Measurements from ENCODE around the gene REXO5.
"Not testable (repeated sequence)": the region's sequence is repeated elsewhere in the genome, so short reads cannot be mapped to it uniquely, and the experiment has no call there.

REXO5 gene

GRCh38 chr16:20849589-20850390 lies 43.5 kb downstream of the REXO5 start:
- peak; percentile 78 to 81 for DNase-seq

- DNase-seq, result no peak
Measured at GRCh38 chr16:20850981-20851380, 44.7 kb downstream of the REXO5 start.

- DNase-seq, result no peak
Measured at GRCh38 chr16:20851601-20852000, 45.3 kb downstream of the REXO5 start.

- DNase-seq, result no peak
Measured at GRCh38 chr16:20853143-20853542, 46.8 kb downstream of the REXO5 start.

GRCh38 chr16:20853981-20854620 lies 47.8 kb downstream of the REXO5 start:
- DNase-seq, result no peak

- no peak for DNase-seq
Measured at GRCh38 chr16:20854963-20855362, 48.6 kb downstream of the REXO5 start.

GRCh38 chr16:20857281-20857680 lies 51.0 kb downstream of the REXO5 start:
- DNase-seq, result no peak

GRCh38 chr16:20859229-20859628 lies 52.9 kb downstream of the REXO5 start:
- DNase-seq, result no peak

GRCh38 chr16:20859699-20860098 lies 53.4 kb downstream of the REXO5 start:
- DNase-seq, result no peak

- no peak for DNase-seq
Measured at GRCh38 chr16:20860361-20860760, 54.0 kb downstream of the REXO5 start.

- not testable (repeated sequence) for DNase-seq
Measured at GRCh38 chr16:20860995-20861394, 54.7 kb downstream of the REXO5 start.

GRCh38 chr16:20862162-20862960 lies 56.0 kb downstream of the REXO5 start:
- DNase-seq, result no peak

- DNase-seq, result not testable (repeated sequence)
Measured at GRCh38 chr16:20864376-20864775, 58.0 kb downstream of the REXO5 start.

- DNase-seq, result no peak
Measured at GRCh38 chr16:20865420-20866131, 59.2 kb downstream of the REXO5 start.

- peak in 1 of 2 experiments; percentile 22 for DNase-seq
Measured at GRCh38 chr16:20866145-20866772, 59.9 kb downstream of the REXO5 start.

- DNase-seq, result no peak
Measured at GRCh38 chr16:20866801-20867200, 60.5 kb downstream of the REXO5 start.

- no peak for DNase-seq
Measured at GRCh38 chr16:20867585-20867984, 61.3 kb downstream of the REXO5 start.

- DNase-seq, result no peak
Measured at GRCh38 chr16:20868890-20869289, 62.6 kb downstream of the REXO5 start.

- DNase-seq, result no peak
Measured at GRCh38 chr16:20870122-20870820, 63.9 kb downstream of the REXO5 start.

GRCh38 chr16:20871258-20871657 lies 64.9 kb downstream of the REXO5 start:
- no peak for DNase-seq

- no peak for DNase-seq
Measured at GRCh38 chr16:20871941-20872815, 65.9 kb downstream of the REXO5 start.

All from activated T-cell treated with anti-CD3 and anti-CD28 coated beads, Interleukin-2, amount 50 U/mL, for 48 hours (primary cell).